ENCODE results near the gene ZNF397.

Gene ZNF397

DNA sequence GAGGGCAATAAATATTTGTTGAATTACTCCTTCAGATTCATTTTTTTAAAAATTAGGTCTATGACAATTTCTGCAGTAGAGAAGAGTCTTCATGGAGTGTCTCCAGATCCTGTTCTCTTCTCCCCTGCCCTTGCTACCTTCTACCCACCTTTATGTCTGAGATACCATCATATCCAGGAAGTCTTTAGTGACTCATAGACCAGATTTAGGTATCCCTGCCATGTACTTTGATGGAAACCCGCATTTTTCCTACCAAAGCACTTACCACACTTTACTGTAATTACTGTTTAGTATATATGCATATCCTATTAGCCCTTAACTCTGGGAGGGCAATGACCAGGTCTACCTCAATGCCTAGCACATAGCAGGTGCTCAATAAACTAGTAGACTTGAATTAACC is 11.6 kb downstream of the ZNF397 start:
- Histone ChIP-seq H3K9me3 (ENCODE audit: insufficient read depth, low read length, severe bottlenecking) (no peaks in the 10 kb centered on the region), H2AFZ (ENCODE audit: low read depth, low read length) (no peak overlapping the region), H3K4me1 (ENCODE audit: insufficient read depth, low read length) (no peaks in the 10 kb centered on the region), H3K4me3 (ENCODE audit: low read depth in 1 of 2, low read length in 2 of 2) (no peak overlapping the region), H3K4me2 (ENCODE audit: insufficient read depth, low read length) (no peak overlapping the region), H3K27me3 (ENCODE audit: insufficient read depth, low read length, poor library complexity) (no peaks in the 10 kb centered on the region), H3K9ac (ENCODE audit: low read depth, low read length) (no peak overlapping the region), H3K79me2 (ENCODE audit: insufficient read depth, low read length) (no peaks in the 10 kb centered on the region), H3K36me3 (ENCODE audit: insufficient read depth, low read length) (peaks cover 37% of the 10 kb centered on the region; the same call in 1 of the 2 replicates), H3K27ac (ENCODE audit: low read length) (no peak overlapping the region), H4K20me1 (ENCODE audit: insufficient read depth, low read length) (no peaks in the 10 kb centered on the region)
- no peak for ATAC-seq (ENCODE audit: insufficient read depth, low read depth)
- DNase-seq = no peak
- no peak for TF ChIP-seq EZH2 (IDR thresholded peaks at IDR 0.05; ENCODE audit: borderline replicate concordance, low read depth, low read length, severe bottlenecking)
- TF ChIP-seq, protein P1, sequence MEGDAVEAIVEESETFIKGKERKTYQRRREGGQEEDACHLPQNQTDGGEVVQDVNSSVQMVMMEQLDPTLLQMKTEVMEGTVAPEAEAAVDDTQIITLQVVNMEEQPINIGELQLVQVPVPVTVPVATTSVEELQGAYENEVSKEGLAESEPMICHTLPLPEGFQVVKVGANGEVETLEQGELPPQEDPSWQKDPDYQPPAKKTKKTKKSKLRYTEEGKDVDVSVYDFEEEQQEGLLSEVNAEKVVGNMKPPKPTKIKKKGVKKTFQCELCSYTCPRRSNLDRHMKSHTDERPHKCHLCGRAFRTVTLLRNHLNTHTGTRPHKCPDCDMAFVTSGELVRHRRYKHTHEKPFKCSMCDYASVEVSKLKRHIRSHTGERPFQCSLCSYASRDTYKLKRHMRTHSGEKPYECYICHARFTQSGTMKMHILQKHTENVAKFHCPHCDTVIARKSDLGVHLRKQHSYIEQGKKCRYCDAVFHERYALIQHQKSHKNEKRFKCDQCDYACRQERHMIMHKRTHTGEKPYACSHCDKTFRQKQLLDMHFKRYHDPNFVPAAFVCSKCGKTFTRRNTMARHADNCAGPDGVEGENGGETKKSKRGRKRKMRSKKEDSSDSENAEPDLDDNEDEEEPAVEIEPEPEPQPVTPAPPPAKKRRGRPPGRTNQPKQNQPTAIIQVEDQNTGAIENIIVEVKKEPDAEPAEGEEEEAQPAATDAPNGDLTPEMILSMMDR (IDR thresholded peaks at IDR 0.05; ENCODE audit: borderline replicate concordance, extremely low read depth, low read length, poor library complexity, severe bottlenecking) = no peak

DNA sequence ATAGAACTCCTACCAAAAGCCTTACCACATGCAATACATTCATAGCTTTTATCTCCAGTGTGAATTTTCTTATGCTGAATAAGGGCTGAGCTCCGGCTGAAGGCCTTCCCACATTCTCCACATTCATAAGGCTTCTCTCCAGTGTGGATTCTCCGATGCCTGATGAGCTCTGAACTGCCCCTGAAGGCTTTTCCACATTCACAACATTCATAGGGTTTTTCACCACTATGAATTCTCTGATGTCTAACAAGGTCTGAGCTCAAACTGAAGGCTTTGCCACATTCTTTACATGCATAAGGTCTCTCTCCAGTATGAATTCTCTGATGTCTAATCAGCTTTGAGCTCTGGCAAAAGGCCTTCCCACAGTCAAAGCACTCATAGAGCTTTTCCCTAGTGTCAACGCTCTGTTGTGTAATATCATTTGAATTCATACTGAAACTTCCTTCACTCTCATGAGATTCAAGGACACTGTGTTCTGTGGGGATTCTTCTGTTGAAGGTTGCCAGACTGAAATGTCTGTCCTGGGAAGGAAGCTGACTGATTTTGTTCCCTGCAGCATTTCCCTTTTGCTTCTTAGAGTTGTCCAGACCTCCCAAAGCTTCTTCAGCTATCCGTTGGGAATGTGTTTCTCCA is 12.9 kb downstream of the ZNF397 start:
- no peak overlapping the region for H3K27ac ChIP-seq (ENCODE audit: low read length)
- ATAC-seq (ENCODE audit: insufficient read depth, low read depth) = no peak

DNA sequence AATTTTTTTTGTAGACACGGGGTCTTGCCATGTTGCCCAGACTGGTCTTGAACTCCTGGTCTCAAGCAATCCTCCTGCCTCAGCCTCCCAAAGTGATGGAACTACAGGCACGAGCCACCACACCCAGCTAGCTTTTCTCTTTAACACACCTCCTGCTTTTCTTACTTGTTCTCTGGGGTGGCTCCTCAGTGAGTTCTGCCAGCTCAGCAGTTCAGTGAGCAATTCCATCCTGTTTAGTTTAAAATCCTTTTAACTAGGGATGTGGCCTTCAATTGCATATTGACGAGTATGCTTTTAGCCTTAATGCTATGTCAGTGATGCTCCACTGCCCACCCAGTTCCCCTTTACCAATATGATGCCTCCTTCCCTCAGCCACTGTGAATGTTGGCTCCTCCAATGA is 16.1 kb downstream of the ZNF397 start:
- Histone ChIP-seq H3K27ac (ENCODE audit: low read length) (no peak overlapping the region), H3K4me3 (ENCODE audit: low read depth in 1 of 2, low read length in 2 of 2) (no peak overlapping the region), H3K79me2 (ENCODE audit: insufficient read depth, low read length) (no peaks in the 10 kb centered on the region), H4K20me1 (ENCODE audit: insufficient read depth, low read length) (no peaks in the 10 kb centered on the region), H3K36me3 (ENCODE audit: insufficient read depth, low read length) (peaks cover 29% of the 10 kb centered on the region; the same call in 1 of the 2 replicates), H3K27me3 (ENCODE audit: insufficient read depth, low read length, poor library complexity) (no peaks in the 10 kb centered on the region), H3K9ac (ENCODE audit: low read depth, low read length) (no peak overlapping the region), H2AFZ (ENCODE audit: low read depth, low read length) (no peak overlapping the region), H3K4me1 (ENCODE audit: insufficient read depth, low read length) (no peaks in the 10 kb centered on the region), H3K4me2 (ENCODE audit: insufficient read depth, low read length) (no peak overlapping the region), H3K9me3 (ENCODE audit: insufficient read depth, low read length, severe bottlenecking) (no peaks in the 10 kb centered on the region)
- DNase-seq (no peak), ATAC-seq (ENCODE audit: insufficient read depth, low read depth) (no peak)
- TF ChIP-seq EZH2 (IDR thresholded peaks at IDR 0.05; ENCODE audit: borderline replicate concordance, low read depth, low read length, severe bottlenecking) = no peak
- TF ChIP-seq, protein P1 (IDR thresholded peaks at IDR 0.05; ENCODE audit: borderline replicate concordance, extremely low read depth, low read length, poor library complexity, severe bottlenecking) = no peak

More for the DNA sequence above, 12.9 kb downstream of the ZNF397 start:
- no peak overlapping the region for H3K4me3 ChIP-seq (ENCODE audit: low read depth in 1 of 2, low read length in 2 of 2)
- peaks cover 32% of the 10 kb centered on the region; the same call in 1 of the 2 replicates for H3K36me3 ChIP-seq (ENCODE audit: insufficient read depth, low read length)
- H3K79me2 ChIP-seq (ENCODE audit: insufficient read depth, low read length) = no peaks in the 10 kb centered on the region
- no peaks in the 10 kb centered on the region for H3K9me3 ChIP-seq (ENCODE audit: insufficient read depth, low read length, severe bottlenecking)
- no peak overlapping the region for H3K9ac ChIP-seq (ENCODE audit: low read depth, low read length)
- no peak for DNase-seq
- H4K20me1 ChIP-seq (ENCODE audit: insufficient read depth, low read length) = no peaks in the 10 kb centered on the region
- H2AFZ ChIP-seq (ENCODE audit: low read depth, low read length) = no peak overlapping the region
- no peaks in the 10 kb centered on the region for H3K4me1 ChIP-seq (ENCODE audit: insufficient read depth, low read length)
- no peak for TF ChIP-seq EZH2 (IDR thresholded peaks at IDR 0.05; ENCODE audit: borderline replicate concordance, low read depth, low read length, severe bottlenecking)
- TF ChIP-seq, protein P1 (IDR thresholded peaks at IDR 0.05; ENCODE audit: borderline replicate concordance, extremely low read depth, low read length, poor library complexity, severe bottlenecking) = no peak
- H3K4me2 ChIP-seq (ENCODE audit: insufficient read depth, low read length) = no peak overlapping the region
- no peaks in the 10 kb centered on the region for H3K27me3 ChIP-seq (ENCODE audit: insufficient read depth, low read length, poor library complexity)

Measured in DND-41 (cell line).